Activated CD4-positive, CD25-positive, alpha-beta regulatory T cell treated with anti-CD3 and anti-CD28 coated beads, Interleukin-2, amount 50 U/mL, for 72 hours (primary cell): ENCODE measurements around the gene TCTN3.

Experiments used
- DNase-seq: peaks from one replicate; pipeline ENCODE4 v3.0.0; 2021

The TCTN3 gene

DNA sequence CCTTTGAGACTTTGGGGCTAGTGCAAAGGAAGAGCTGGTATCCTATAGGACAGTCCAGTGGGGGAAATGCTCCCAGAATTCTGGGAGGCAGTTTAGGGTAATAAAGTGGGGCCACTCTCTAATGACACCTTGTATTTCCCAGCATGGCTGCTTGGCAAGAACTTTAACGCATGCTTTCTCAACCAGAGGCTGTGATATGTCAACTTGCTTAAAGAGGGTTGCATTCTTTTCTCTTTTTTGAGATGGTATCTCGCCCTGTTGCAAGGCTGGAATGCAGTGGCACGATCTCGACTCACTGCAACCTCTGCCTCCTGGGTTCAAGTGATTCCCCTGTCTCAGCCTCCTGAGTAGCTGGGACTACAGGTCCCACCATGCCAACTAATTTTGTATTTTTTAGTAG is 75.6 kb downstream of the TCTN3 start:
- no peak for DNase-seq

DNA sequence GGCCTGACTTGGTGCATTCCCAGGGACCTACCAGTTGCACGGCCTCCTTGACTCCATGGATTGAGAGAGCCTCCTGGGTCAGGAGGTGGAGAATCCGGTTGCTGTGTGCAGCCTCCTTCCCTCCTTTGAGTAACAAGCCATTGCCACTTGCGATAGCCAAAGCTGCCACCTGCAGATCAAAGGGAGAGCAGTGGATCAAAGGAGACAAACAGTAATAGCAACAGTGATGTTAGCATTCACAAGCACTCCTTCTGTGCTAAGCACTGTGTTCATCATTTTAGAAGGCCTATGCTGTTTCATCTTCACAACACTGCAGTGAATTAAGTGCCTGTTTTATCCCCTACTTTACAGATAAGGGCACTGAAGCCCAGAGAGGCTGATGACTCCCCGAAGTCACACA is 77.3 kb downstream of the TCTN3 start:
- DNase-seq: no peak
